K562 (cell line): ENCODE data around the gene FBXW8. TPM values are rescaled to one million over a fixed set of nuclear protein-coding genes. Genes with fewer than 3 reads are reported as not detected.

Source experiments
- ATAC-seq: fragments of 200-7000 bp; cut with Tn5 transposase; 3 replicates; pipeline ENCODE4 v1.9.1; 2020; ENCODE audit warnings: moderate library complexity
- BruUV-seq: library from RNA; stranded (reverse); fragments of 400-500 nt; replicated peaks from 2 replicates; lab custom pipeline; 2021; lab: Mats Ljungman, UMichigan
- CTCF ChIA-PET: fragments of 300-600 bp; formaldehyde crosslinking; extraction: SDS; loops from one replicate; lab custom pipeline; 2021; ENCODE audit warnings: low intra/inter-chr PET ratio; lab: Yijun Ruan, JAX
- POLR2A ChIA-PET: fragments of 300-600, 350-650 bp; sonication (Branson Sonifier 250); formaldehyde crosslinking; extraction: SDS; loops from one replicate; lab custom pipeline; 2021; ENCODE audit warnings: antibody characterized with exemption, inconsistent platforms; lab: Yijun Ruan, JAX
- DNase-seq, 4 experiments: peaks; one replicate each; pipeline versions ENCODE4 v3.0.0 to v3.0.0-alpha.2; 2011 to 2018; ENCODE audit warnings: low spot score in 3 of 4, mixed read lengths in 3 of 4; ENCODE audit errors: extremely low read depth in 1 of 4
- FAIRE-seq: peaks from 2 replicates; lab custom pipeline; 2011; peaks lifted over from hg19 to GRCh38; lab: Jason Lieb, UNC
- H2AFZ ChIP-seq: 2 replicates; pipeline ENCODE4 v1.6.0; 2011; ENCODE audit warnings: low read depth, low read length, control low read depth, inconsistent platforms
- H3K27ac ChIP-seq: fragments of 200-600 bp; 3 replicates; pipeline ENCODE4 v1.8.0; 2011; ENCODE audit warnings: low read depth, mild to moderate bottlenecking, control low read depth, inconsistent platforms, low read length, moderate library complexity, mixed read lengths; ENCODE audit errors: extremely low read depth
- H3K27me3 ChIP-seq, 2 experiments: fragments of 300-600 bp in 1 of 2; 2 replicates in 1 of 2; 3 replicates in 1 of 2; pipeline versions ENCODE4 v1.6.0 to v1.8.0; 2011; ENCODE audit warnings: inconsistent platforms in 2 of 2, low read length in 2 of 2, mild to moderate bottlenecking in 1 of 2, mixed read lengths in 1 of 2, moderate library complexity in 1 of 2; ENCODE audit not compliant: control insufficient read depth in 2 of 2, insufficient read depth in 2 of 2
- H3K36me3 ChIP-seq: fragments of 300-600 bp; 3 replicates; pipeline ENCODE4 v1.8.0; 2011; ENCODE audit warnings: mild to moderate bottlenecking, low read length, inconsistent platforms; ENCODE audit not compliant: control insufficient read depth, insufficient read depth
- H3K4me1 ChIP-seq, 2 experiments: fragments of 200-600 bp in 1 of 2; replicated peaks in 1 of 2; 2 replicates in 1 of 2; 3 replicates in 1 of 2; pipeline versions ENCODE4 v1.5.1 to v1.8.0; 2011; ENCODE audit warnings: inconsistent platforms in 2 of 2, low read length in 2 of 2, mild to moderate bottlenecking in 1 of 2, mixed read lengths in 1 of 2, moderate library complexity in 1 of 2; ENCODE audit not compliant: control insufficient read depth in 2 of 2, insufficient read depth in 2 of 2
- H3K4me2 ChIP-seq: 2 replicates; pipeline ENCODE4 v1.6.1; 2011; ENCODE audit warnings: low read length, control low read depth, inconsistent platforms, mixed read lengths; ENCODE audit not compliant: insufficient read depth
- H3K4me3 ChIP-seq: fragments of 200-600 bp; sonication (generic), shearing (Covaris generic); 2 replicates; pipeline ENCODE4 v1.5.1; 2016; ENCODE audit warnings: control low read depth, inconsistent platforms
- H3K79me2 ChIP-seq: fragments of 200-600 bp; 3 replicates; pipeline ENCODE4 v1.8.0; 2011; ENCODE audit warnings: low read length, inconsistent platforms; ENCODE audit not compliant: control insufficient read depth, insufficient read depth
- H3K9ac ChIP-seq, 2 experiments: 2 replicates each; pipeline versions ENCODE4 v1.6.0 to v1.6.1; 2011; ENCODE audit warnings: low read depth in 2 of 2, low read length in 2 of 2, control low read depth in 1 of 2, inconsistent platforms in 1 of 2, mild to moderate bottlenecking in 1 of 2, mixed read lengths in 1 of 2; ENCODE audit not compliant: insufficient read depth in 1 of 2
- H3K9me1 ChIP-seq: one replicate; pipeline ENCODE4 v1.6.0; 2011; ENCODE audit warnings: inconsistent platforms, mild to moderate bottlenecking, low read length, moderate library complexity; ENCODE audit not compliant: control insufficient read depth, insufficient read depth
- H3K9me3 ChIP-seq: replicated peaks from 2 replicates; pipeline ENCODE4 v1.5.1; 2011; ENCODE audit warnings: low read depth, low read length, inconsistent platforms; ENCODE audit not compliant: control insufficient read depth, insufficient read depth
- H4K20me1 ChIP-seq: replicated peaks from 2 replicates; pipeline ENCODE4 v1.6.1; 2011; ENCODE audit warnings: low read length, inconsistent platforms, mixed read lengths; ENCODE audit not compliant: control insufficient read depth, insufficient read depth
- BHLHE40 ChIP-seq: IDR thresholded peaks from 2 replicates; pipeline ENCODE4 v1.6.1; 2011; ENCODE audit warnings: low read length, improper control_type of control experiment
- BRD9 ChIP-seq: fragments of 450-650 bp; IDR thresholded peaks from 2 replicates; pipeline ENCODE4 v1.6.1; 2018; ENCODE audit warnings: low read depth; ENCODE audit not compliant: partially characterized antibody
- CREBBP ChIP-seq: IDR thresholded peaks from one replicate; pipeline ENCODE4 v1.6.1; 2012; ENCODE audit warnings: low read depth, mild to moderate bottlenecking, control low read depth, inconsistent platforms, low read length
- LARP7 ChIP-seq: fragments of 450-650 bp; IDR thresholded peaks from 2 replicates; pipeline ENCODE4 v1.6.1; 2016
- PHB ChIP-seq: fragments of 250-450 bp; sonication (Bioruptor Pico); IDR thresholded peaks from 2 replicates; pipeline ENCODE4 v1.5.0; 2021
- ZBTB33 ChIP-seq: sonication (generic); formaldehyde crosslinking; IDR thresholded peaks from 2 replicates; pipeline ENCODE4 v1.8.1; 2023; ENCODE audit warnings: mild to moderate bottlenecking, missing genetic modification reagents
- ZNF274 ChIP-seq: IDR thresholded peaks from 2 replicates; pipeline ENCODE4 v1.6.1; 2011; ENCODE audit warnings: low read depth, mild to moderate bottlenecking, low read length, moderate library complexity, borderline replicate concordance
- WGBS: fragments of 100-300 bp; shearing (Covaris generic); methylation state at CpG from one replicate; pipeline ENCODE4 v1.1.6; 2016; ENCODE audit warnings: low coverage, mixed read lengths; ENCODE audit not compliant: insufficient coverage; ENCODE audit errors: missing lambda C conversion rate; 5-methylcytosine and 5-hydroxymethylcytosine counted together
- in situ Hi-C: fragments of 300-500 bp; cut with MboI; formaldehyde crosslinking; loops from 4 replicates; pipeline ENCODE4 v1.15.0; 2018; ENCODE audit warnings: inconsistent platforms, mixed read lengths
- intact Hi-C: fragments of 100-400 bp; cut with micrococcal nuclease; formaldehyde crosslinking; loops from 2 replicates; pipeline ENCODE4 v1.14.2; 2022
- polyA plus RNA-seq, 8 experiments: library from polyadenylated mRNA; depleted of rRNA in 4 of 8; stranded (reverse) in 5 of 8; unstranded in 3 of 8; fragments of >200 nt; fragmentation: Nextera tagmentation in 2 of 8; fragmentation: Illumina TruSeq in 1 of 8; extraction: Ambion mirVana in 2 of 8; extraction: Trizol in 1 of 8; gene quantifications; 2 replicates each; pipeline versions ENCODE4 v1.2.1 to v1.2.3, GENCODE V29; 2011 to 2014; ENCODE audit warnings: inconsistent platforms in 1 of 8, missing spikeins in 1 of 8
- total RNA-seq, 7 experiments: library from RNA; depleted of rRNA in 6 of 7; stranded (reverse); fragments of >200 nt in 6 of 7; fragmentation: Illumina TruSeq in 2 of 7; extraction: Trizol in 2 of 7; gene quantifications; 2 replicates each; pipeline versions ENCODE4 v1.2.1 to v1.2.3, GENCODE V29; 2011 to 2021; ENCODE audit warnings: low replicate concordance in 1 of 7

FBXW8 gene
- total and polyA plus RNA-seq, 9 of the 15 experiments (the other 6 are each of a cell fraction or from before 2014, with no cell fraction given), result 0.58 to 8.3 (median 4.4) TPM

GRCh38 chr12:117053597-117054201 is 142.9 kb downstream of the FBXW8 start:
- TF ChIP-seq PHB (CRISPR knock-in tag), result no peak
- TF ChIP-seq CREBBP, result no peak
- TF ChIP-seq BRD9, result no peak
- no peak for TF ChIP-seq LARP7
- no peak for TF ChIP-seq BHLHE40
- TF ChIP-seq ZBTB33 (CRISPR knock-in tag), result peak; percentile 71
- no peak for TF ChIP-seq ZNF274
- CTCF ChIA-PET, result no interaction called here

More at GRCh38 chr12:117053597-117054201, 142.9 kb downstream of the FBXW8 start:
- Histone ChIP-seq H3K4me2 (no peak overlapping the region), H3K4me1 (peaks cover 26 to 32% of the 10 kb centered on the region in 2 experiments; a peak in 4 of 5 replicates), H3K9me3 (no peaks in the 10 kb centered on the region), H3K9me1 (no peaks in the 10 kb centered on the region), H3K4me3 (no peak overlapping the region), H2AFZ (no peak overlapping the region), H3K79me2 (no peaks in the 10 kb centered on the region), H3K27ac (no peak overlapping the region), H3K36me3 (peaks cover 3% of the 10 kb centered on the region; the same call in 1 of the 3 replicates), H3K27me3 (no peaks in the 10 kb centered on the region), H3K9ac (peak overlapping the region in 1 of 2 experiments; percentile 24; a peak in 1 of 4 replicates), H4K20me1 (no peaks in the 10 kb centered on the region; the same call in 1 of the 2 replicates)
- intact Hi-C loops, result no loop called here
- DNase-seq, result no peak
- WGBS, result 75% methylated on average over 16 of the region's 18 CpGs
- in situ Hi-C loops, result no loop called here
- no peak; the same call in 2 of the 3 replicates for ATAC-seq
- no TSS peak for BruUV-seq
- peak; percentile 60 for FAIRE-seq
- POLR2A ChIA-PET, result interaction anchor here (1.0 to 3.1 kb wide), 2 partner anchors 11 to 12 kb away, joined by 3 to 14 read pairs; no protein-coding TSS in a partner anchor
